Measurements from ENCODE around the gene DDA1.

DDA1 gene

DNA sequence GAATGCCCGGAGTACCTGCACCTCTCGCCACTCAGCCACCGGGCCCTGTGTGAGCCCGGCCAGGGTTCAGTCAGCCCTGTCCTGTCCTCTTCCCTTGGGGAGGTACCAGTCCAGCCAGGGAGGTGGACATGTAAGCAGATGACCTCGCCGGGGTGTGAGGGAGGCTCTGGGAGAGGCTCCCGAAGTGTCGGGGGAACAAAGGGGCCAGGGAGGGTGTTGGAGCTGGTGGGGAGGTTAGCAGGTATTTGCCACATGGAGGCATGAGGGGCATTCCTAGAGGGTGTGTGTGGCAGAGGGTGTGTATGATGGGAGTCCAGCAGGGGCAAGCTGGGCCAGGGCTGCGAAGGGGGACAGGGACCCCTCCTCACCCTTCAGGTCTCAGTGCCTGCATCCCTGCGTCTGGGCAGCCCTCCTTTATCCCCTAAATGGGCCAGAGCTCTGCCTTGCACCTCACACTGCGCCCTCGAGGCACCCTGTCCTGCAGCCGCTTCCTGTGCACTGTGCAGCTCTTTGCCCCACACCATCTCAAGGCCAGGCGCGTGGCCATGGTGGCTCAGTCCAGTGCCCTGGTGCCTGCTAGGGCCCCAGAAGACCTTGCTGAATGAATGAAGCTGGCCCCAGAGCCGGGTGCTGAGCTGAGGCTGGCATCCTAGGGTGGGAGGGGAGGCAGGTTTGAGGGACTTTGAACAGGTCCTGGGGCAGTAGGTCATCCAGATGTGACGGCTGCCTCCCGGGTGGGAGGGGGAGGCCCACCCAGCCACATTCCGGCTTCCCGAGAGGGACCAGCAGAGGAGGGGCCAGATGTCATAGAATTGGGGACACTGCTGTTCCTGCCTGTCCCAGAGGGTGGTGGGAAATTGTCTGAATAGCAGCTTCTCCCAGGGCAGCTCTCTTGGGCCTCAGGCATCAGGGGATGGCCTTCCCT lies 3.1 kb downstream of the DDA1 start:
- no peak for DNase-seq

DNA sequence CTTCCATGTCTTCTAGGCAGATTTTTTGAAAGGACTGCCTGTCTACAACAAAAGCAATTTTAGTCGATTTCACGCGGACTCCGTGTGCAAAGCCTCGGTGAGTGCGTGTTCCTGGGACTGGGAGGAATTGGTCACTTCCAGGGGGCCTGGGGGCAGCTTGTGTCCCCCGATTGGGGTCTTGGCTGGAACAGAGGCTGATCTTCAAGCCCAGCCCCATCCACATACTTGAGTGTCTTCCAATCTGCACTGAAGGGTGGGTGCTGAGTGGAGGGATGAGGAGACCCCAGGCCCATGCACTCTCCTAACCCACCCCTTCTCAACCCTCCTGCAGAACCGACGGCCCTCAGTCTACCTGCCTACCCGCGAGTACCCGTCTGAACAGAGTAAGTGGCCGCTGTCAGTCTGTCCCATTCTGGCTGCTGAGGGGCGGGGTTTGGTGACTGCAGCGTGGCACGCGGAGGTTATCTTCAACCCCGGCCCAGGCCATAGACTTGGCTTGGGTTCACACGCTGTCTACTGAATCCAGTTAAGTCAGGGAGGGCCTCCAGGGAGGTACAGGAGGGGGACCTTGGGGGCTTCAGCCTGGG lies 4.7 kb downstream of the DDA1 start:
- no peak for DNase-seq

DNA sequence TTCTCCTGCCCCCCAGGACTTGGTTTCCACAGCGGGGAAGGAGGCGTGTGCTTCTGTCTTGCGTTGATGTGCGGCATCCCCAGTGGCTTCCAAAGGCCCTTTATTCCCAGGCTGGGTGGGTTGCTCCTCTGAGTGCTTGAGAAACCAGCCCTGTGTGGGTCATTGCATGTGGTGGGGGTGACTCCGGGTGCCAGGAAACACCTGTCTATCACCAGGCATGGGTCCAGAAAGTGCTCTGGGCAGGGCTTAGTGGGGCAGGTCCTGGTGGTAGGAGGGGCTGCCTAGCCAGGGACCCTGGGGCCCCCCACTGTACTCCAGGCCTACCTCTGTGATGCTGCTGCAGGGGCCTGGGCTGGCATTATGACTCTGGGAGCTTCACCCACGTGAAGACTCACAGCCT lies 9.6 kb downstream of the DDA1 start:
- no peak for DNase-seq

DNA sequence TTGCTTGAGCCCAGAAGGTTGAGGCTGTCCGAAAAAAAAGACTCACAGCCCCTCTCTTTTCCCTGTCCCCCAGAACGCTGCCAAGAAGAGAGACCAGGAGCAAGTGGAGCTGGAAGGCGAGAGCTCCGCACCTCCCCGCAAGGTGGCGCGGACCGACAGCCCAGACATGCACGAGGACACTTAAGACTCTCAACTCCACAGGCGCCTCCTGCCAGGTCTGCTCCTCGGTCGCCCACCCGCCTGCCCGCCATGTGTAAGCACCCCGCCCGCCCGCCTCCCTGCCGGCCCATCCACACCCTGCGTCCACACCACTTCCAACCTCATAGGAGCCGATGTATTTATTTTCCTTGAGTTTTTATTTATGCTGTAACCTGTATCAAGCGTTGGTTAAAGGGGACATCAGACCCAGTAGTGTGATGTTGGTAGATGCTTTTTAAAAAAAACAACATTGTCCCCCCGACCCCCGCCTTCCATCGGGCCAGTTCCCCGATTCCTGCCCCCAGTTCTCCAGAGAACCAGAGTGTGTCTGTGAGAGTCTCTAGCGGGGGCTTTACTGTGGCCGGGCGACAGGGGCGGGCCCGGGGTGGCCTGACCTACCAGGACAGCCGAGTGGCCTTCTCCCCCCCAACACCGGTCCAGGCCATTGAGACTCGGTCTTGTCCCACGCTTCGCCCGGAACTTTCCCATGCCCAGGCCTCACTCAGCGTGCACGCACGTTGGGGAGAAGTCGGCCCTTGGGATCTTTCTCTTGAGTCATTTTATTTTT lies 10.3 kb downstream of the DDA1 start:
- DNase-seq, result no peak

DNA sequence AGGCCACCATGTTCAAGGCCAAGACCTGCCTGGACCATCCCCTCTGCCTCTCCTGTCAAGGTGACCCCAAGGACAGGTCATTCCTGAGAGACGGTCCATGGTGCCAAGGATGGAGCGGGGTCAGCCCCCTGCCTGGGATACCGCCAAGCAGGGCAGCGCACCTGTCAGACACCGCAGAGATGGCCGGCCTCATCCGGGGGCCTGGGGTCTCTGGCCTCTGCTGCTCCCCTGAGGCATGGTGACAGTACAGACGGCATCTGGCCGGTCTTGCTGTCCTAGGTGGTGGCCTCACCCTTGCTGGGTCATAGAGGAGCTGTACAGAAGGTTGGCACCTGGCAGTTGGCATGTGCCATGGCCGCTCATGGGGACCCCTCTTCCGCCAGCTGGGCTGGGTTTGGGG lies 11.1 kb downstream of the DDA1 start:
- DNase-seq, result no peak

DNA sequence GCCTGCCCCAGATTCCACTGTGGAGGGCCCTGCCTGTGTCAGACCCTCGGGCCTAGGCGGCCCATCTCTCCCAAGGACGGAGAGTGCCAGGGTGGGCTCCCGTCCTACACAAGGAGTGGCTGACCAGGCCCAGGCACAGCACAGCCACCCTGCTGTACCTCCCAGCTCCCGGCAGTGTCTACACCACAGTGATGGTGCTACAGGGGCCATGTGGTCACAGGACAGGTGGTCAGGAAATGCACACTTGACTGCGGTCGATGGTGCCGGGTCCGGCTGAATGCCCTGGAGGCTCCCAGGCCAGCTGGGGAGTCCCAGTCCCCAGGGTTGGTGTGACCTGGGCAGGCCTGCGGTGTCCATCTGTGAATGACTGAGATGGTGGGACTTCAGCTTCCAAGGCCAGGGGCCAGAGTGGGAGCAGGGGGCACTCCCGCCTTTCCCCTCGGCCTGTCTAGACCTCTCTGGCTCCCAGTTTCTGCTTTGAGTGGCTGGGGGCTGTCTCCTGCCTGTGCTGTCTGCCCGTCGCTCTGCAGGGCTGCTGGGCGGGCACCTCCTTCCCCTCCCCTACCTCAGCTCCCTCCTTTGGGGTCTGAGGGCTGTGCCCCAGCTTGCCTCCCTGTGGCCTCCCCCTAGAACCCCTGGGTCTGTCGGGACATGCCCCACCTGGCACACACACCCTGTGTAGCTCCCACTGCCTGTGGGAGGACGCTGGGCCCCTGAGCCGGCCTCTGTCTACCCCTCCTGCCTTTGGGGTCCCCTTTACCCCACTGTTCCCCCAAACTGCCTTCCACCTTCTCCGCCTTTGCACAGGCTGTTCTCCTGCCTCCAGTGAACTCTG lies 12.5 kb downstream of the DDA1 start:
- DNase-seq, result no peak

DNA sequence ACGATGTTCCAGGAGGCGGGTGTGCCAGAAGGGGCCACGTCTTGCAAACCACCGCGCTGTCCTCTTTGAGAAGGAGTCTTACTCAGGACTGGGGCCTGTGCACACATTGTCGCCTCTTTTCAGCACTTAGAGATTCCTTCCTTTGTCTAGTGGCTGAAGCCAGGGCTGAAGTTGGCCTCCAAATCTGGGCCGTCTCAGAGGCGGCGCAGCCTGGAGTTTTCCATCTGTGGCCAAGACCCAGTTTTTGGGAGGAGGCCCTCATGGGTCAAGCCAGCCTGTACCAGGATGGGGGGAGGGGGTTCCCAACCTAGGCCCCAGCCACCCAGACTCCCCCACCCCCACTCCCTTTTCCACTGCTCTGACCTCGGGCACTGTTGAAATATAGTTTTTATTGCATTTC lies 13.5 kb downstream of the DDA1 start:
- no peak for DNase-seq

DNA sequence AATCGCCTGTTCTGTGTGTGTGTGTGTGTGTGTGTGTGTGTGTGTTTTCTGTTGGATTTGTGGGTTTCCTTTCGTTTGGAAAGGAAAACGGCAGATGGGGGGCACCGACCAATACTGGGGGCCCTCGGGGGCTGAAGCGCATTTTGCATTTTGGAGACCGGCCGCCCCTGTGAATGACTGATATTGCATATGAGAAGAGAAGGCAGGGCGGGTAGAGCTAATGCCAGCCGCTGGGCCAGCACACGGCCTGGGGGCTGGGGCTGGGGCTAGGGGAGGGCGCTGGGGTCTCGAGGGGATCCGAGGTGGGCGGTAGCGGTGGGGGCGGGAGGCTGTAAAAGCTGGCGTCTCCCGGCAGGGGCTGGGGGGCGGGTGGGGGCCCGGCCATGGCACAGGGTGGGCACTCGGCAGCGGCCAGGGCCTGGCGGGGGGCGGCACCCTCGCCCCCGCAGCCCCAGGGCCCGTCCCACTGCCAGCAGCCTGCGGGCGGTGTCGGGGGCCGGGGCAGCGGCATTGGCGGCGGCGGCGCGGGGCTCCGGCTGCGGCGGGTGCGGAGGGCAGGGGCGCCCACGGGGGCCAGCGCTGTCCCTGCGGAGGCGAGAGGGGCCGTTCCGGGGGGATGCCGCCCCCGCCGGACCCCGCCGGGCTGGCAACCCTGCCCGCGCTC lies 14.1 kb downstream of the DDA1 start:
- no peak for DNase-seq

DNA sequence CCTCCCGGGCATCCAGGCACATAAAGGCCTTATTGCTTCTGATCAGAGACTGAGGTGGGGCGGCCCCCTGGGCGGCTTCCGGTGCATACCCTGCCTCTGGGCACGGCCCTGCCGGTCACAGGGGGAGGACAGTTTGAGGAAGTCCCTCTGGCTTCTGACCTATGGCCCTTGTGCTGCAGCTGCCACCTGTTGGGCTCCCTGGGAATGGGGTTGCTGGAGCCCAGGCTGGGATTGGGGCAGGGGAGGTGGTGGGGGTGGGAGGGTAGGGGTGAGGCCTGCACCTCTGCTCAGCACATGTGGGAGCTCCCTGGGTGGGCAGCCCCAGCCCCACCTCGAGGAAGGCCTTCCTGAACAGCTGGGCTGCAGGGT lies 14.6 kb downstream of the DDA1 start:
- no peak for DNase-seq

DNA sequence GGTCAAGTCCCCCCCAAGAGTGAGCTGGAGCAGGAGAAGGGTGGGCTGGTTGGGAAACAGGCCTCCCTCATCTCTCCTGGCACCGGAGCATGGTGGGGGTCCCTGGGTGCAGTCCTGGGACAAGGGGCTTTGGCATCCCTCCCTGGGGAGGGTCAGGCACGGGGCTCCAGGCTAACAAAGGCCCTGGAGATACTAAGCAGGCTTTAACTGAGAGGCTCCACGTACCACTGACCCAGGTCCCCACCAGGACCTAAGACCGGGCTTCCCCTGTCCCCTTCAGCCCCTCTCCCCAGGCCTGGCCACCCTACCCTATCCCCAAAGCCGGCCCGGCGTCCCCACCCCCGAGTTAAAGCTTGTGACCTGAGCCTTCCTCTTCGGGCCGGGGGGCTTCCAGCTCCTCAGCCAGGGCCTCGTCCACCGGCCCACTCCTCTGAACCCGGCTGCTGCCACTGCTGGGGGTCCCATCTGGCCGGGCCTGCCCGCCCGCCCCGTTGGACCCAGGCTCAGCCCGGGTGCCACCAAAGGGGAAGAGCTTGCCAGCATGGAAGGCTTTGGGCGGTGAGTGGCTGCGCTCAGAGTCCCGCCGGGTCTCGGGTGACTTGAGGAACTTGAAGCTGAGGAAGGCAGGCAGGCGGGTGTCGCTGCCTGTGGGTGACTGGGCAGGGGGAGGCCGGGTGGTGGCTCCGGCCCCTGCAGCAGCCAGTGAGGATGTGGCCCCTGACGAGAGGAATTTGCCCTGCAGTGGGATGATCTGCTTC lies 15.2 kb downstream of the DDA1 start:
- DNase-seq, result no peak

DNA sequence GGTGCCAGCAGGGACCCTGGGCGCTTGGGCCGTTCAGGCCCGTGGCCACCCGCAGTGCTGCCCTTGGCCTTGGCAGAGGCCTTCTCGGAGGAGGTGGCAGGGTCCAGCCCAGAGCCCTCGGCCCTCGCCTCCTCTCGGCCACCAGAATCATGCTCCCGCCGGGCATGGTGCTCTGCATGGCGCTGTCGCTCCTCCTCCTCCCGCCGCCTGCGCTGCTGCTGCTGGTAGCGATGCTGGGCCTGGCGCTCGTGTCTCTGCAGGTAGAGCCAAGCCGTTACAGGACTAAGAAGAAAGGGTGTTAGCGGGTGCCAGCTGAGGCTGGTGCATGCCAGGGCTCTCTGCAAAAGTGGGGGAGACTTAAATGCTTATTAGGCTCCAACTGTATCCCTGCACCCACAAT lies 15.8 kb downstream of the DDA1 start:
- DNase-seq, result no peak

DNA sequence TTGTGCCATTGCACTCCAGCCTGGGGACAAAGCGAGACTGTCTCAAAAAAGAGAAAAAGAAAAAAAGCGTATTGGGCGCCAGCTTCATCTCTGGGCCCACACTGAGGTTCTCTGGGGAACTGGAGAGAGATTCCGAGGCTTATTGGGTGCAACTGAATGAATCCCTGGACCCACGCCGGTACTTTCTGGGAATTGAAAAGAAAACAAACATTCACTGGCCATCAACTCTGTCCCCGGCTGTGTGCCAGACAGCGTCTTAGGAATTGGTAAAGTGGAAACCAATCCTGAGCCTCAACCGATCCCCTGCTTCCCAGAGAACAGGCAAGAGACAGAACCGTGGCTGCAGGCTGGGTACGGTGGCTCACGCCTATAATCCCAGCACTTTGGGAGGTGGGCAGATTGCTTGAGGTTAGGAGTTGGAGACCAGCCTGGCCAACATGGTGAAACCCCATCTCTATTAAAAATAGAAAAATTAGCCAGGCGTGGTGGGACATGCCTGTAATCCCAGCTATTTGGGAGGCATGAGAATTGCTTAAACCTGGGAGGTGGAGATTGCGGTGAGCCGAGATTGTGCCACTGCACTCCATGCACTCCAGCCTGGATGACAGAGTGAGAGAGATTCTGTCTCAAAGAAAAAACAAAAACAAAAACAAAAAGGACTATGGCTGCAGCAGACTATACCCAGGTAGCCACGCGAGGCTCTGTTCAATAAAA lies 16.7 kb downstream of the DDA1 start:
- DNase-seq, result no peak

DNA sequence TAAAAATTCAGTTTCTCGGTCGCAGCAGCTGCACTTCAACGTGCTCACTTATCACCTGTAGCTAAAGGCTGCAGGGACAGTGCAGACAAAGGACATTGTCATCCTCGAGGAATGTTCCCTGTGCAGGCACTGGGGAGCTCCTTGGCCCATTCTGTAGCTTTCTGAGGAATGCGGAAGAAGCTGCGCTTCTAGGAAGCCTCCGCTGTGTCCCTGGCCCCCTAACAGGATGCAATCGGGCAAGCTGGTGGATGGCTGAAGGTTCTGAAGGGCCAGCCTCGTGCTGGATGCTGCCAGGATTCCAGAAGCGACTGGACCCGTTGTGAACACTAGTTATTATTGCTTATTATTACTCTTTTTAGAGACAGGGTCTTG lies 17.2 kb downstream of the DDA1 start:
- DNase-seq, result no peak

DNA sequence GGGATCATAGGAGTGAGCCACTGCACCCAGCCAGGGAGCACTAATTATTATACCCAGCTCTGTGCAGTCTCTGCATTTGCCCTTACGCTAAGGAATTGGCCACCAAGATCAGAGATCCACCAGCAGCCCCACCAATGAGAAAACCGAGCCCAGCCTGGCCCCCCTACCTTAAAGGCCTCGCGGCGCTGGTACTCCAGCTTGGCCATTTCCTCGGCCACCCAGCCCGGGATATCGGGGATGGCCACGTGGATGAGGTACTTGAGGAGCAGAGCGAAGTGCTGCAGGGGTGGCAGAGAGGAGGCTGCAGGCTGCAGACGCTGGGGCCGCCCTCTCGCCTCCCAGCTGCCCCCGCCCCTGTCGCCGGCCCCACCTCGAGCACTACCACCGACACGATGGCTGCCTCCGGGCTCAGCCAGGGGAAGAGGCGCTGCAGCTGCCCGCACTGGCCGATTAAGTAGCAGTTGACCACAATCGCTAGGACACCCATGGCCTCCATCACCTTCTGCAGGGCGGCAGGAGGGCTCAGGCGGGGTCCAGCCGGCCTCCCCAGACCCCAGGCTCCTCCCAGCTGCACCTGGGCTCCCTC lies 17.8 kb downstream of the DDA1 start:
- DNase-seq, result no peak

DNA sequence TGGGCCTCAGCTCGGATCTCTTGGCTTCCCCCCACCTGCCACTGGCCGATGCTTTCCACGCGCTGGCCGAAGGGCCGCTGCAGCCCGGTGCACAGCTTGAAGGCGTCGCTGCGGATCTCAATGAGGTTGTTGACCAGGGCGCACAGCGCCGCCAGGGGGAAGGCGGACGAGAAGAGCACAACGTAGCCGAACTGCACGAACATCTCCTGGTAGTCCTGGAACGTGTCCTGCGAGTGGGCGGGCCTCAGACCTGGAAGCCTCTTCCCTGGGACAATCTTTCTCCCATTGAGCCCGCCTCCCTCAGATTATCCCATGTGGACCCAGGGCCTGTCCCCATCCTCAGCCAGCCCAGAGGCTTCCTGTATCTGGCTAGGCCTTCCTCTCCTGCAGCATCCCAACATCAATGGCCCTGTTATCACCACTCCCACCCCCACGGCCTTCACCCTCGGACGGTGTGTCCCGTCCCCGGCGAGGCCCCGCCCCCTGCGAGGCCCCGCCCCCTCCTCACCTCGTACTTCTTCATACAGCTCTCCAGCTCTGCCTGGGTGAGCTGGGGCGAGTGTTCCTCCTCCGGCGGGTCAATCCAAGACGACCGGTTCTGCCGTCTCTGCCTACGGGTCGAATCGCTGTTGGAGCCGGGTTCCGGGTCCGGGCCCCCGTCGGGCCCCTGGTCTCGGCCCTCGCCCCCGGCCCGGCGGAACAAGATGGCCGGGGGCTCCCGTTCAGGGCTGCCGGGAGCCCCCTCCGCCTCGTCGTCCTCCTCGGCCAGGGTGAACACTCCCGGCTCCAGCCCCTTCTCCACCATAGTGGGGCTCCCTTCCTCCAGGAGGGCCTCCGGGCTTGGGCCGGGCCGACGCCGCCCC lies 18.5 kb downstream of the DDA1 start:
- DNase-seq, result no peak

DNA sequence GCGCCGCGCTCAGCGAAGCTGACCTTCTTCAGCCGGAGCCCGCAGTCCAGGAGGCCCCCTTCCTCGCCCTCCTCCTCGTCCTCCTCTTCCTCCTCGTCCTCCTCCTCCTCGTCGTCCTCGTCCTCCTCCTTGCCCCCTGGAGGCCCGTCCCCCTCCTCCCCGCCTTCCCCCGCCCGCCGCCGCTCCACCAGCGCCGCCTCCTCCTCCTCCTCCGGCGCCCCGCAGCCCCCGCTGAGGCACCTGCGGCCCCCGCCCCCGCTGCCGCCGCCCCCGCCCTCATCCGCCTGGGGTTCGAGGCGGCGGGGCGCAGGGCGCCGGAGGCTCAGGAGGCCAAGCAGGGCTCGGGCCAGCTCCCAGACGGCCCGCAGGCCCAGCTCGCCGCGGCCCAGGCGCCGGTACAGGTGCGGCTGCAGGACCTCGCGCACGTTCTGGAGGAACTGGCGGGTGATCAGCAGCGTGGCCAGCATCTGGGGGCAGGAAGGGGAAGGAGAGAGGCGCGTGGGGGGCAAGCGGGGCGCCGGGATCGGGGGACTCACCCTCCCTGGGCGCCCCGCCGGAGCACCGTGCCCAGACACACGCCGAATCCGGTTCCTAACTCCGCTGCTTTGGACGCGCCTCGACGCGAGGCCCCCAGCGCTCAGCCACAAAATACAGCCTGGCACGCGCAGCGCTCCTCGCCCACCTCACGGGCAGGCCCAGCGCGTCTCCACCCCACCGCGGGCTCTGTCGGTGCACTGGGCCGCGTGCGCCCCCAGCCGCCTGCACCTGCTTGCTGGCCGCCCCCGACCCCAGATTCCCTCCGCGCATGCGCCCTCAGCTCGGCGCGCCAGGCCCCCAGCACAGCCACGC lies 19.4 kb downstream of the DDA1 start:
- no peak for DNase-seq

DNA sequence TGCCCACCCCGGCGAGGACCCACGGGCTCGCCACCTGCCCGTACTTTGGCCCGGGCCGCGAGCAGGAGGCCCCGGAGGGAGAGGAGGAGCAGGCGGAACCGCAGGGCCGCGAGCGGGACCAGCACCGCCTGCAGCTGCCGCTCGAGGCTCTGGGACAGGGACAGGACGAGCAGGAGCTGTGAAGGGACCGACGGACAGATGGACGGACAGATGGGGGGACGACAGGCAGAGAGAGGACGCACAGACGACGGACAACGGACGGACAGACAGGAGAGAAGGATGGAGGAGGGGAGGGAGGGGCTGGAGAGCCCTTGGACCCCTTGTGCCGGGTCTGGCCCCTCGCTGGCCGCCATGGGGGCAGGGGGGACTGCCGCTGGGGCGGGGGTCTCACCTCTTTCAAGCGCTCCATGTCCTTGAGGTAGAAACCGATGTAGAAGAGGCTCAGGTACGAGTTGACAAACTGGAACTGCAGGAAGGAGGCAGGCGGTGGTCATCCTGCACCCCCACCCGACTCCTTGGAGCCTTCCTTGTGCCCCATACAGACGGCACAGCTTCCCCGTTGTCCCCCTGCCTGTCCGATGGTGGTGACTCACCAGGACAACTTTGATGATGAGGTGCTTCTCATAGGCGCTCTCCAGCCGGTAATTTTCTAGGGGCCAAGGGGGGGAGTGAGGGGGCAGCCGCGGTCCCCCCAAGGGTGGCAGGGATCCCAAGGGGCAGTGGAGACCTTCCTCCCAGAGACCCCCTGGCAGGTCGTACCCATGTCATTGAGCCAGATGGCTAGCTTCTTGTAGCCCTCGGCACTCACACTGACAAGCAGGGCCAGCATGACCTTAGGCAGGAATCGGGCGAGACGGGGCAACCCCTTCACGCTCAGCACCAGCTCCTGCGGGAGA lies 20.3 kb downstream of the DDA1 start:
- DNase-seq, result no peak
